Bone marrow (tissue), 2 donors: ENCODE results near the gene SLC6A13.
"Not testable (repeated sequence)": the region's sequence is repeated elsewhere in the genome, so short reads cannot be mapped to it uniquely, and the experiment has no call there.

Source experiments
- DNase-seq, 2 donors: peaks; one replicate each; lab custom pipeline; 2025; lab: John Stamatoyannopoulos, UW

The SLC6A13 gene

DNA sequence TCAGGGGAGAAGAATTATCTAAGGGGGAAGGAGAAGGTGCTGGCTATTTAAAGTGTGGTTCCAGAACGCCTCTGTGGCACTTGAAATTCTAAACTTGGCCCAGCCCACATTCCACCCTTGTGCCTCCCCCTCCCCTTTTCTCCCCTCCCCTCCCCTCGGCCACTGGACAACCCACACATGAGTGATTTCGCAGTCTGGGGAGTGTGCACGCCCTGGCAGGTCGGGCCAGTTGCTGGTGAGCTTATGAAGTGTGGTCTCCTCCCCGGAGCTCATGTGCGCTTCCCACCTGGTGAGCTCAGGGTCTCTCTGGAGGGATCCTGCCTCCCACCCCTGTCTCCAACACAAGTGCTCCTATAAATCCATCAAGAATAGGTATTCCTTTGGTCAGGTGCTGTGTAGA, at the start of gene SLC6A13:
SLC6A13 (minus strand) TSS at position 20 of the 400 bp plus-strand sequence. CDS start 2,784 bp downstream, outside the sequence.
- no peak for DNase-seq

GRCh38 chr12:308511-308910, 45.9 kb upstream of the SLC6A13 start:
- no peak for DNase-seq

- DNase-seq, result no peak
These were observed 44.8 kb upstream of the SLC6A13 start for GRCh38 chr12:307406-307805.

GRCh38 chr12:304805-305204, 42.2 kb upstream of the SLC6A13 start:
- no peak for DNase-seq

DNA sequence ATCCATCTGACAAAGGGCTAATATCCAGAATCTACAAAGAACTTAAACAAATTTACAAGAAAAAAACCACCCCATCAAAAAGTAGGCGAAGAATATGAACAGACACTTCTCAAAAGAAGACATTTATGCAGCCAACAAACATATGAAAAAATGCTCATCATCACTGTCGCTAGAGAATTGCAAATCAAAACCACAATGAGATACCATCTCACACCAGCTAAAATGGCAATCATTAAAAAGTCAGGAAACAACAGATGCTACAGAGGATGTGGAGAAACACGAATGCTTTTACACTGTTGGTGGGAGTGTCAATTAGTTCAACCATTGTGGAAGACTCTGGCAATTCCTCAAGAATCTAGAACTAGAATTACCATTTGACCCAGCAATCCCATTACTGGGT, 40.1 kb upstream of the SLC6A13 start:
- not testable (repeated sequence) for DNase-seq

DNA sequence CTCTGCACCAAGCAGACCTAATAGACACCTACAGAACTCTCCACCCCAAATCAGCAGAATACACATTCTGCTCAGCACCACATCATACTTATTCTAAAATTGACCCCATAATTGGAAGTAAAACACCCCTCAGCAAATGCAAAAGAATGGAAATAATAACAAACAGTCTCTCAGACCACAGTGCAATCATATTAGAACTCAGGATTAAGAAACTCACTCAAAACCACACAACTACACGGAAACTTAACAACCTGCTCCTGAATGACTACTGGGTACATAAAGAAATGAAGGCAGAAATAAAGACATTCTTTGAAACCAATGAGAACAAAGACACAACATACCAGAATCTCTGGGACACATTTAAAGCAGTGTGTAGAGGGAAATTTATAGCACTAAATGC, 37.5 kb upstream of the SLC6A13 start:
- DNase-seq, result not testable (repeated sequence)

DNA sequence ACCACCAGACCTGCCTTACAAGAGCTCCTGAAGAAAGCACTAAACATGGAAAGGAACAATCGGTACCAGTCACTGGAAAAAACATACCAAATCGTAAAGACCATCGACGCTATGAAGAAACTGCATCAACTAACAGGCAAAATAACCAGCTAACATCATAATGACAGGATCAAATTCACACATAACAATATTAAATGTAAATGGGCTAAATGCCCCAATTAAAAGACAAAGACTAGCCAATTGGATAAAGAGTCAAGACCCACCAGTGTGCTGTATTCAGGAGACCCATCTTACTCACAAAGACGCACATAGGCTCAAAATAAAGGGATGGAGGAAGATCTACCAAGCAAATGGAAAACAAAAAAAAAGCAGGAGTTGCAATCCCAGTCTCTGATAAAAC, 36.9 kb upstream of the SLC6A13 start:
- not testable (repeated sequence) for DNase-seq

- not testable (repeated sequence) for DNase-seq
These were observed 35.4 kb upstream of the SLC6A13 start for GRCh38 chr12:298059-298458.

DNA sequence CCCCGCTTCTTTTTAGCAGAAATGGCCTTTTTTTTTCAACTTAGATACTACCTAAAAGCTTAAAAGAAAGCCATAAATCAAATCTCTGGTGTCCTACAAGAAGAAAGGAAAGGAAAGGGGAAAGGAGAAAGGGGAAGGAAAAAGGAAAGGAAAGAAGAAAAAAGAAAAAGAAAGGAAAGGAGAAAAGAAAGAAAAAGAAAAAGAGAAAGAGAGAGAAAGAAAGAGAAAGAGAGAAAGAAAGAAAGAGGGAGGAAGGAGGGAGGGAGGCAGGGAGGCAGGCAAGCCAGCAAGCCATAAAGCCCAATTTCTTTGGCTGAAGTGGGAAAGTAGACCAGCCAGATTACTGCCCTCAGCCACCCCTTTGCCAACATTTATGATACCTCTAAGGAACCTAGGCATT, 32.5 kb upstream of the SLC6A13 start:
- no peak for DNase-seq

DNA sequence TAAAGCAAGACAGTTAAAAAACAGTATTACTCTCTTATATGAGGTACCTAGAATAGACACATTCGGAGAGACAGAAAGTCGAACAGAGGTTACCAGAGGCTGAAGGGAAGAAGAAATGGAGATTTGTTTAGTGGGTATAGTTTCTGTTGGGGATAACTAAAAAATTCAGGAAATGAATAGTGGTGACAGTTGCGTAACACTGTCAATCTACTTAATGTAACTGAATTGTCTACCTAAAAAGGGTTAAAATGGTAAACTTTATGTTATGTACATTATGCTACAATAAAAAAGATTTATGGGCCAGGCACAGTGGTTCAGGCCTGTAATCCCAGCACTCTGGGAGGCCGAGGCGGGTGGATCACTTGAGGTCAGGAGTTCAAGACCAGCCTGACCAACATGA, 30.6 kb upstream of the SLC6A13 start:
- no peak for DNase-seq

- DNase-seq, result no peak
These were observed 29.6 kb upstream of the SLC6A13 start for GRCh38 chr12:292186-292585.

DNA sequence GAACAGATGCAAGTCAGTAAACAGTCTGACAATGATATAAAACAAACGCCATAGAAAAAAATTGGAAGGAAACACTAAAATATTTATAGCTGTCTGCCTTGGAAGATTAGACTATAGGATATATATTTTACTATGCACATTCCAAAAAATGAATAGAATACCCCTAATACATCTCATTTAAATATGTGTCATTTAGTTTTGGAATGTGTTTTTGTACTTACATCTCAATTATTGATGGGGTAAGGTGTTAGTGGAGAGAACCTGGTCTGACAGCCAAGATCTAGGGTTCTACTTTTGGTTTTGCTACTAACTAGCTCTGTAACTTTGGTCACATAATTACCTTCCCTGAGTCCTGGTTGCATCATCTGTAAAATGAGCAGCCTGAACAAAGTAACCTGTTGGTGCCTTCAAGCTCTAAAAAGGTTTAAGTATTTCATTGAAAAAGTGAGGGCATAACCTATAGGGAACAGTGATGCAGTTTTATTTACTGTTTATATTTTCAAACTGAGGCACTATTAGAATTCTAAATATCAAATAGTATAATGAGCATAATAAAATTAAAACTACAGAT, 28.6 kb upstream of the SLC6A13 start:
- no peak for DNase-seq

DNA sequence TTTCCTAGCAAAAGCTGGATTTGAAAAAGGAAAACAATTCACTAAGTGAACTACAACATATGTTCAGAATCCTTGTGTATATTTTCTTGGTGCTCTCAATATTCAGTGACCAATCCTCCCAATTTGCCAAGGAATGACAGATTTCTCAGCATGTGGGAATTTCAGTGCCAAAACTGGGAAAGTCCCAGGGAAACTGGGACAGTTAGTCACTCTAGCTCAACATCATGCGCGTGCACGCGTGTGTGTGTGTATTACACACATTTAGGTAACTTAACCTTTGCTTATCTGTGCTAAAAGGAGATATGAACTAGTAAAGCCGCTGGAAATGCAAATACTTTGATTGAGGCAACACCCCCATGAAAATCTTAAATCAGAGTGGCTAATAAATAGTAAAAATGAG, 26.1 kb upstream of the SLC6A13 start:
- no peak for DNase-seq

DNA sequence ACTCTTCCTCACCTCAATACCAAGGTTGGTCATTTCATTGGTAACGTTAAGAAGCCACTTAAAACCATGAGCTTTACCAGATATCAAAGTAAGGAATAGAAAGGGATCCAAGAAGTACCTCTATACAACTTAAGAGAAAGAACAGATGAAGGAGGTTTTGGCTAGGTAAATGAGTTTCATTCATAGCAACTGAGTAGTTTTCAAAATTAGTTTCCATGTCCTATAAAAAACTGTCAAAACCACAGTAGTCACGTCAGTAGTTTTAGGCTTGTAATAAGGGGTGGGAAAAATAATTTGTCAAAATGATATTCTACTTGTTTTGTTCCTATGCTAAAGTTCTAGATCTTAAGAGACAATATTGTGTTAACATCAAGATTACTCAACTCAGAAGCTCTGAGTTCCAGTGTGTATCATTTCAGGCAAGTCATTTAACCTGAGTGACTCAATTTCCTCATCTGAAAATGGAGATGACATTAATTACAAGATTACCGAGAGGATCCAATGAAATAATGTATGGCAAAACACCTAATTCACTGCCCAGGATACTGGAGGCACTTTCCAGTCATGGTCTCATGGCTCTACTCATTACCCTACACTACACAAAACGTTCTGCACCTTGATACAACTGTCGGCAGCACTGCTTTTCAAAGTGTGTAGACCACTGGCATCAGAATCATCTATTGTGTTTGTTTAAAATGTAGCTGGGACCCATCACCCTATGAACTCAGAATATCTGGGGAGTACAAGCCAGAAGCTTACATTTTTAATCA, 24.1 kb upstream of the SLC6A13 start:
- DNase-seq, result no peak

DNA sequence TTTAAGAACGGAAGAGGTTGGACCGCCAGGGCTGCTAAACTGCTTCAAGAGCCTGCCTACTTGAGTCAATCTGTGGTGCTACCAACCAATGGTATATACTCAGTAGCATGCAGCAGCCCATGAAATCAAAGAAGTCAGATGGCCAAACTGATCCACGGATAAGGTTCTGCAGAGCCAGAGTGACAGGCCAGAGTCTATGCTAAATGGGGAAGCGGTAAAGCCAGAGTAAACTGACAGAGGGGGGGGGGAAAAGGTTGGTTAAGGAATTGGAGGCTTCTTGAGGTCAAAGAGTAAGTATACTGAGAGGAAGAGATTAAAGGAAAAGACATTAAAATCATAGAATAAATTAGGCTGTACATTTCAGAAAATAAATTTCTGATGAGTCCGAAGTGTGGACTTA, 15.4 kb upstream of the SLC6A13 start:
- DNase-seq, result no peak

GRCh38 chr12:275812-276211, 13.2 kb upstream of the SLC6A13 start:
- DNase-seq, result no peak

DNA sequence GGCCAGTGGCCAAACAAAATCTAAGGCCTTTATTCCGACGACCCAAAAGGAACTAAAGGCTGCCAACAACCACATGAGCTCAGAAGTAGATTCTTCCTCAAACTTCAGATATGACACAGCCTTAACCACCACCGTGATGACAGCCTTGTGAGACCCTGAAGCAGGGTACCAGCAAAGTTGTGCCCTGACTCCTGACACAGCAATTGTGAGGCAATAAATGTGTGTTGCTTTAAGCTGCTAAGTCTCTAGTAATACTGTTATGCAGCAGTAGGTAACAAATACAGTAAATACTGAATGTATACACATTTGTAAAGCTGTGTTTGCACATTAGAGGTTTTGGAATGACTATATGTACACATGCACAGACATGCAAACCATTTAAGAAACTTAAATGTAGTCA, 10.7 kb upstream of the SLC6A13 start:
- no peak for DNase-seq

GRCh38 chr12:272942-273341, 10.3 kb upstream of the SLC6A13 start:
- no peak for DNase-seq

DNA sequence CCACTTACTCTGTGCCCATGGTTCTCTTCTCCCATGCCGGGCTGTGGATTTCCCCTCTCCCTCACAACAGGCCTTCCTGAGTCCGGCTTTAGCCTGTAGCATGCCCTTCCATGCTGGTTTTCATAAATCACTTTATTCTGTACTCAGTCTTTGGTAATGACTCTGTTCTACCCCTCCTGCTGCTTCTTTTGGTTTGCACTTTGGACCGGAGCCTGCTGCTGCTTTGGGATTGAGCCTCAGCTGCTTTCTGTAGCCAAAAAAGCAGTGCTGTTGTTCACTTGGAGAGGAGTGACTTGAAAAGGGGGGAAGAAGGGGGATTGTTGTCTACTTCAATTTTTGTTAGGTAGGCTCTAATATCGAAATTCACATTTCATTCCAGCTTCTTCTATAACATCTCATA, 8.5 kb upstream of the SLC6A13 start:
- DNase-seq, result no peak

GRCh38 chr12:269191-269590, 6.6 kb upstream of the SLC6A13 start:
- no peak for DNase-seq

DNA sequence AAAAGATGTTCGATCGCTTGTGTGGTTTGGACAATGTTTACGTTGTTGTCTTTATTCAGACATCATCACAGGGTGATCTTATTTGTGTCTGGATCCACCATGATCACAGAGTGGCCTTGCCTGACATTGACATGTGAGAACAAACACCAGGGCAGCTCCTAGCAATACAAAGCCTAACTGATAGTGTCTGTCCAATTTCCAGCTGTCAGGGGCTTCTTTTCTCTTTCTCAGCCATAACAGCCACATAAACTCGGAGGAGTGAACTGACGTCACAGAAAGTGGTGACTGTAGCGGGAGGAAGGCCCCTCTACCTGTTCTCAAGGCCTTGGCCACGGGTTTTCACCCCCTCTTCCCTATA, 5.8 kb upstream of the SLC6A13 start:
- no peak for DNase-seq

- no peak for DNase-seq
These were observed 5.2 kb upstream of the SLC6A13 start for GRCh38 chr12:267581-268482.

DNA sequence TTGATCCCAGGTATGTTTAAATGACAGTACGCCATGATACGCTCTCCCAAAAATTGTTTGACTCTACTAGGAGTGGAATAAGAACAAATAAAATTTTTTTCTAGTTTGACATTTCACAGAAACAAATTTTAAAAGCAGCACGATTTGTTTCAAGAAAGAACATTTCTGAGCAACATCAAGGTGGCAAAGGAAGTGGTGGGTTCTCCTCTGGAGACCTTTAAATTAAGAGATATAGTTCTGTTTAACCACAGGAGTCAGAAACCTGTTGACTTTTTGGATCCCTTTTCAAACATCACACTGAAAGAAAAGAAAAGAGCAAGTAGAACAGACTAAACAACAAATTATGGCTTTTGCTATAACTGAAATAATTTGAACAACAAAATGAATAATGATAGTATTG, 2.5 kb upstream of the SLC6A13 start:
- DNase-seq, result no peak
